ENCODE results near the gene TTC28.
"Not testable (repeated sequence)": the region's sequence is repeated elsewhere in the genome, so short reads cannot be mapped to it uniquely, and the experiment has no call there.

Gene TTC28

GRCh38 chr22:28585324-28585723 is 94.3 kb downstream of the TTC28 start:
- DNase-seq (ENCODE audit: low read depth, low spot score), result no peak
- POLR2A ChIA-PET, result no interaction called here
- TF ChIP-seq CTCF (IDR thresholded peaks at IDR 0.05; ENCODE audit: insufficient read depth, low read length, missing control alignments), result no peak
- CTCF ChIA-PET, result interaction anchor here (1.7 to 3.4 kb wide), 3 partner anchors 7 to 535 kb away, joined by 3 to 10 read pairs (median 9); no protein-coding TSS in a partner anchor
- H3K4me3 ChIP-seq (ENCODE audit: low read depth, low read length), result no peak overlapping the region

- ChIA-PET CTCF (interaction anchor here (1.2 to 3.4 kb wide), 3 partner anchors 10 to 562 kb away, joined by 3 to 10 read pairs (median 4); no protein-coding TSS in a partner anchor), POLR2A (no interaction called here)
These were observed 96.8 kb downstream of the TTC28 start for GRCh38 chr22:28582806-28583205.

GRCh38 chr22:28581016-28581415 is 98.6 kb downstream of the TTC28 start:
- CTCF ChIA-PET, result interaction anchor here (0.6 kb wide), 1 partner anchor 13 kb away, joined by 3 read pairs; no protein-coding TSS in a partner anchor
- no peak overlapping the region for H3K4me3 ChIP-seq (ENCODE audit: low read depth, low read length)
- no peak for TF ChIP-seq CTCF (IDR thresholded peaks at IDR 0.05; ENCODE audit: insufficient read depth, low read length, missing control alignments)
- POLR2A ChIA-PET, result no interaction called here
- no peak for DNase-seq (ENCODE audit: low read depth, low spot score)

More at GRCh38 chr22:28582806-28583205, 96.8 kb downstream of the TTC28 start:
- DNase-seq (ENCODE audit: low read depth, low spot score), result peak; percentile 61
- no peak overlapping the region for H3K4me3 ChIP-seq (ENCODE audit: low read depth, low read length)
- TF ChIP-seq CTCF (IDR thresholded peaks at IDR 0.05; ENCODE audit: insufficient read depth, low read length, missing control alignments), result no peak

- DNase-seq (ENCODE audit: low read depth, low spot score), result no peak
- no peak overlapping the region for H3K4me3 ChIP-seq (ENCODE audit: low read depth, low read length)
- TF ChIP-seq CTCF (IDR thresholded peaks at IDR 0.05; ENCODE audit: insufficient read depth, low read length, missing control alignments), result no peak
- POLR2A ChIA-PET, result no interaction called here
- CTCF ChIA-PET, result interaction anchor here (0.6 kb wide), 1 partner anchor 669 kb away, joined by 3 read pairs; no protein-coding TSS in a partner anchor
These were observed 103.5 kb downstream of the TTC28 start for GRCh38 chr22:28576162-28576561.

GRCh38 chr22:28574159-28574788 is 105.4 kb downstream of the TTC28 start:
- CTCF ChIA-PET, result interaction anchor here (0.6 to 1.2 kb wide), 3 partner anchors 9 to 554 kb away, joined by 3 to 4 read pairs (median 4); no protein-coding TSS in a partner anchor
- no peak for DNase-seq (ENCODE audit: low read depth, low spot score)
- POLR2A ChIA-PET, result no interaction called here
- no peak for TF ChIP-seq CTCF (IDR thresholded peaks at IDR 0.05; ENCODE audit: insufficient read depth, low read length, missing control alignments)
- no peak overlapping the region for H3K4me3 ChIP-seq (ENCODE audit: low read depth, low read length)

GRCh38 chr22:28570696-28571373 is 108.8 kb downstream of the TTC28 start:
- POLR2A ChIA-PET, result no interaction called here
- DNase-seq (ENCODE audit: low read depth, low spot score), result no peak
- no peak overlapping the region for H3K4me3 ChIP-seq (ENCODE audit: low read depth, low read length)
- CTCF ChIA-PET, result interaction anchor here (0.9 kb wide), 1 partner anchor 559 kb away, joined by 3 read pairs; no protein-coding TSS in a partner anchor
- TF ChIP-seq CTCF (IDR thresholded peaks at IDR 0.05; ENCODE audit: insufficient read depth, low read length, missing control alignments), result no peak

- CTCF ChIA-PET; DNase-seq (ENCODE audit: low read depth, low spot score); H3K4me3 ChIP-seq (ENCODE audit: low read depth, low read length); POLR2A ChIA-PET: not testable (repeated sequence)
These were observed 110.7 kb downstream of the TTC28 start for GRCh38 chr22:28568974-28569373.

Measured in AG04449 (cell line).